T-helper 2 cell treated with Interferon-gamma antibody and Interleukin-4, amounts not matched to agents 5 μg/mL and 100 μg/mL, for 36 hours (primary cell): Measurements from ENCODE around the gene WNT7B.

Source experiments
- DNase-seq: peaks from one replicate; pipeline ENCODE4 v3.0.0; 2021; ENCODE audit warnings: low spot score
- H3K27ac Mint-ChIP-seq: one replicate; pipeline ENCODE4 v1.8.0; 2021; ENCODE audit warnings: mild to moderate bottlenecking, mixed read lengths
- H3K27me3 Mint-ChIP-seq: one replicate; pipeline ENCODE4 v1.8.0; 2021; ENCODE audit warnings: low read depth, mixed read lengths
- H3K36me3 Mint-ChIP-seq: one replicate; pipeline ENCODE4 v1.8.0; 2021; ENCODE audit warnings: low read depth, mixed read lengths
- H3K4me1 Mint-ChIP-seq: one replicate; pipeline ENCODE4 v1.8.0; 2021; ENCODE audit warnings: low read depth, mixed read lengths
- H3K4me3 Mint-ChIP-seq: one replicate; pipeline ENCODE4 v1.8.0; 2022; ENCODE audit warnings: mild to moderate bottlenecking, moderate library complexity, mixed read lengths
- H3K9me3 Mint-ChIP-seq: one replicate; pipeline ENCODE4 v1.8.0; 2021; ENCODE audit warnings: mixed read lengths

Gene WNT7B

GRCh38 chr22:45905924-45906865 is 70.8 kb downstream of the WNT7B start:
- Mint-ChIP-seq H3K36me3 (no peaks in the 10 kb centered on the region), H3K9me3 (no peaks in the 10 kb centered on the region), H3K4me3 (no peak overlapping the region), H3K4me1 (no peaks in the 10 kb centered on the region), H3K27me3 (peaks cover 4% of the 10 kb centered on the region), H3K27ac (no peak overlapping the region)
- DNase-seq: no peak

GRCh38 chr22:45905326-45905923 is 71.5 kb downstream of the WNT7B start:
- H3K9me3 Mint-ChIP-seq: no peaks in the 10 kb centered on the region
- peaks cover 4% of the 10 kb centered on the region for H3K27me3 Mint-ChIP-seq
- no peaks in the 10 kb centered on the region for H3K36me3 Mint-ChIP-seq
- no peak overlapping the region for H3K4me3 Mint-ChIP-seq
- H3K4me1 Mint-ChIP-seq: no peaks in the 10 kb centered on the region
- no peak overlapping the region for H3K27ac Mint-ChIP-seq
- DNase-seq: no peak

- no peak for DNase-seq
- no peak overlapping the region for H3K27ac Mint-ChIP-seq
- H3K9me3 Mint-ChIP-seq: no peaks in the 10 kb centered on the region
- H3K4me1 Mint-ChIP-seq: no peaks in the 10 kb centered on the region
- no peaks in the 10 kb centered on the region for H3K36me3 Mint-ChIP-seq
- H3K4me3 Mint-ChIP-seq: no peak overlapping the region
- peaks cover 4% of the 10 kb centered on the region for H3K27me3 Mint-ChIP-seq
These were observed 72.7 kb downstream of the WNT7B start for GRCh38 chr22:45904236-45904635.

GRCh38 chr22:45903355-45904135 is 73.4 kb downstream of the WNT7B start:
- no peaks in the 10 kb centered on the region for H3K36me3 Mint-ChIP-seq
- H3K27ac Mint-ChIP-seq: no peak overlapping the region
- H3K4me3 Mint-ChIP-seq: no peak overlapping the region
- DNase-seq: no peak
- H3K4me1 Mint-ChIP-seq: no peaks in the 10 kb centered on the region
- no peaks in the 10 kb centered on the region for H3K9me3 Mint-ChIP-seq
- peaks cover 4% of the 10 kb centered on the region for H3K27me3 Mint-ChIP-seq

- Mint-ChIP-seq H3K4me3 (no peak overlapping the region), H3K4me1 (no peaks in the 10 kb centered on the region), H3K36me3 (no peaks in the 10 kb centered on the region), H3K9me3 (no peaks in the 10 kb centered on the region), H3K27ac (no peak overlapping the region), H3K27me3 (no peaks in the 10 kb centered on the region)
- no peak for DNase-seq
These were observed 79.2 kb downstream of the WNT7B start for GRCh38 chr22:45897736-45898135.

GRCh38 chr22:45896964-45897538 is 79.9 kb downstream of the WNT7B start:
- Mint-ChIP-seq H3K36me3 (no peaks in the 10 kb centered on the region), H3K4me1 (no peaks in the 10 kb centered on the region), H3K9me3 (no peaks in the 10 kb centered on the region), H3K27ac (no peak overlapping the region), H3K4me3 (no peak overlapping the region), H3K27me3 (no peaks in the 10 kb centered on the region)
- DNase-seq: no peak

GRCh38 chr22:45896153-45896951 is 80.6 kb downstream of the WNT7B start:
- peaks cover 3% of the 10 kb centered on the region for H3K27me3 Mint-ChIP-seq
- H3K4me3 Mint-ChIP-seq: no peak overlapping the region
- H3K36me3 Mint-ChIP-seq: no peaks in the 10 kb centered on the region
- DNase-seq: no peak
- no peak overlapping the region for H3K27ac Mint-ChIP-seq
- H3K4me1 Mint-ChIP-seq: no peaks in the 10 kb centered on the region
- no peaks in the 10 kb centered on the region for H3K9me3 Mint-ChIP-seq

- DNase-seq: no peak
- Mint-ChIP-seq H3K27me3 (peaks cover 3% of the 10 kb centered on the region), H3K36me3 (no peaks in the 10 kb centered on the region), H3K9me3 (no peaks in the 10 kb centered on the region), H3K4me1 (no peaks in the 10 kb centered on the region), H3K4me3 (no peak overlapping the region), H3K27ac (no peak overlapping the region)
These were observed 81.4 kb downstream of the WNT7B start for GRCh38 chr22:45895436-45896152.

- no peak overlapping the region for H3K27ac Mint-ChIP-seq
- H3K4me1 Mint-ChIP-seq: no peaks in the 10 kb centered on the region
- peaks cover 3% of the 10 kb centered on the region for H3K27me3 Mint-ChIP-seq
These were observed 83.4 kb downstream of the WNT7B start for GRCh38 chr22:45893516-45893915.

GRCh38 chr22:45892681-45893461 is 84.1 kb downstream of the WNT7B start:
- DNase-seq: no peak
- H3K27me3 Mint-ChIP-seq: peaks cover 3% of the 10 kb centered on the region
- H3K4me3 Mint-ChIP-seq: no peak overlapping the region
- no peaks in the 10 kb centered on the region for H3K9me3 Mint-ChIP-seq
- H3K4me1 Mint-ChIP-seq: no peaks in the 10 kb centered on the region
- no peak overlapping the region for H3K27ac Mint-ChIP-seq
- H3K36me3 Mint-ChIP-seq: no peaks in the 10 kb centered on the region

More at GRCh38 chr22:45893516-45893915, 83.4 kb downstream of the WNT7B start:
- Mint-ChIP-seq H3K36me3 (no peaks in the 10 kb centered on the region), H3K9me3 (no peaks in the 10 kb centered on the region), H3K4me3 (no peak overlapping the region)
- no peak for DNase-seq

GRCh38 chr22:45891996-45892621 is 84.9 kb downstream of the WNT7B start:
- Mint-ChIP-seq H3K36me3 (no peaks in the 10 kb centered on the region), H3K27ac (no peak overlapping the region), H3K27me3 (peaks cover 3% of the 10 kb centered on the region), H3K9me3 (no peaks in the 10 kb centered on the region), H3K4me1 (no peaks in the 10 kb centered on the region), H3K4me3 (no peak overlapping the region)
- no peak for DNase-seq

- H3K9me3 Mint-ChIP-seq: no peaks in the 10 kb centered on the region
- no peak overlapping the region for H3K27ac Mint-ChIP-seq
- no peak for DNase-seq
- no peaks in the 10 kb centered on the region for H3K36me3 Mint-ChIP-seq
- no peak overlapping the region for H3K4me3 Mint-ChIP-seq
- no peaks in the 10 kb centered on the region for H3K4me1 Mint-ChIP-seq
- peaks cover 3% of the 10 kb centered on the region for H3K27me3 Mint-ChIP-seq
These were observed 85.4 kb downstream of the WNT7B start for GRCh38 chr22:45891471-45891995.
